Neural progenitor cell (in vitro differentiated cells): Measurements from ENCODE around the gene PCSK2. TPM values are rescaled to one million over a fixed set of nuclear protein-coding genes. Genes with fewer than 3 reads are reported as not detected.

Source experiments
- DNase-seq: peaks from one replicate; pipeline ENCODE4 v3.0.0-alpha.2; 2016; ENCODE audit warnings: low spot score
- H2AFZ ChIP-seq: fragments of 200-600 bp; sonication (generic); replicated peaks from 2 replicates; pipeline ENCODE4 v1.6.1; 2016; ENCODE audit warnings: antibody characterized with exemption
- H3F3A ChIP-seq: fragments of 200-600 bp; sonication (generic); 2 replicates; pipeline ENCODE4 v1.6.1; 2016; ENCODE audit warnings: antibody characterized with exemption, low read depth
- H3K27ac ChIP-seq: fragments of 200-600 bp; sonication (generic); 2 replicates; pipeline ENCODE4 v1.5.1; 2016; ENCODE audit warnings: mild to moderate bottlenecking
- H3K27me3 ChIP-seq: fragments of 200-600 bp; sonication (generic); 2 replicates; pipeline ENCODE4 v1.6.1; 2016; ENCODE audit warnings: mild to moderate bottlenecking, moderate library complexity
- H3K36me3 ChIP-seq: fragments of 200-600 bp; sonication (generic); 2 replicates; pipeline ENCODE4 v1.5.1; 2016
- H3K4me1 ChIP-seq: fragments of 200-600 bp; sonication (generic); 2 replicates; pipeline ENCODE4 v1.6.1; 2016; ENCODE audit warnings: mixed run types
- H3K4me2 ChIP-seq: fragments of 200-600 bp; sonication (generic); 2 replicates; pipeline ENCODE4 v1.6.1; 2016
- H3K4me3 ChIP-seq: fragments of 200-600 bp; sonication (generic); 2 replicates; pipeline ENCODE4 v1.5.1; 2016
- H3K79me2 ChIP-seq: fragments of 200-600 bp; sonication (generic); 2 replicates; pipeline ENCODE4 v1.6.1; 2016; ENCODE audit warnings: low read depth
- H3K9ac ChIP-seq: fragments of 200-600 bp; sonication (generic); 2 replicates; pipeline ENCODE4 v1.6.1; 2016
- H3K9me3 ChIP-seq: fragments of 200-600 bp; sonication (generic); 2 replicates; pipeline ENCODE4 v1.5.1; 2016; ENCODE audit warnings: low read depth
- H4K20me1 ChIP-seq: fragments of 200-600 bp; sonication (generic); 2 replicates; pipeline ENCODE4 v1.6.1; 2016; ENCODE audit warnings: low read depth
- H3K27ac Mint-ChIP-seq: 3 replicates; pipeline ENCODE4 v1.8.0; 2021; ENCODE audit warnings: mixed read lengths
- H3K27me3 Mint-ChIP-seq: 2 replicates; pipeline ENCODE4 v1.8.0; 2022; ENCODE audit warnings: low read depth, mild to moderate bottlenecking, inconsistent platforms, moderate library complexity, mixed read lengths; ENCODE audit not compliant: insufficient read depth
- H3K36me3 Mint-ChIP-seq: 3 replicates; pipeline ENCODE4 v1.8.0; 2021; ENCODE audit warnings: mixed read lengths
- H3K4me1 Mint-ChIP-seq: 3 replicates; pipeline ENCODE4 v1.8.0; 2021; ENCODE audit warnings: mixed read lengths
- H3K4me3 Mint-ChIP-seq: 3 replicates; pipeline ENCODE4 v1.8.0; 2021; ENCODE audit warnings: mild to moderate bottlenecking, moderate library complexity, mixed read lengths
- H3K9me3 Mint-ChIP-seq: 3 replicates; pipeline ENCODE4 v1.8.0; 2020; ENCODE audit warnings: mixed read lengths
- EZH2 ChIP-seq: fragments of 200-600 bp; sonication (generic); IDR thresholded peaks from 2 replicates; pipeline ENCODE4 v1.6.1; 2017; ENCODE audit warnings: antibody characterized with exemption, mild to moderate bottlenecking, moderate library complexity
- EZH2phosphoT487 ChIP-seq: fragments of 200-600 bp; sonication (generic); IDR thresholded peaks from 2 replicates; pipeline ENCODE4 v1.6.1; 2017; ENCODE audit warnings: antibody characterized with exemption
- small RNA-seq: library from RNA; depleted of rRNA; stranded (forward); fragments of <200 nt; gene quantifications from one replicate; pipeline ENCODE3, GENCODE V24; 2015
- total RNA-seq: library from RNA; depleted of rRNA; stranded (reverse); fragments of >200 nt; gene quantifications from 2 replicates; pipeline ENCODE4 v1.2.3, GENCODE V29; 2015; ENCODE audit warnings: low replicate concordance
- TF ChIP-seq, protein P1 (sequence below): fragments of 200-600 bp; sonication (generic); IDR thresholded peaks from 2 replicates; pipeline ENCODE4 v1.5.1; 2017; ENCODE audit warnings: antibody characterized with exemption, mild to moderate bottlenecking

Gene PCSK2
- total RNA-seq, 1 donor from 2014 or later: 0.07 TPM

DNA sequence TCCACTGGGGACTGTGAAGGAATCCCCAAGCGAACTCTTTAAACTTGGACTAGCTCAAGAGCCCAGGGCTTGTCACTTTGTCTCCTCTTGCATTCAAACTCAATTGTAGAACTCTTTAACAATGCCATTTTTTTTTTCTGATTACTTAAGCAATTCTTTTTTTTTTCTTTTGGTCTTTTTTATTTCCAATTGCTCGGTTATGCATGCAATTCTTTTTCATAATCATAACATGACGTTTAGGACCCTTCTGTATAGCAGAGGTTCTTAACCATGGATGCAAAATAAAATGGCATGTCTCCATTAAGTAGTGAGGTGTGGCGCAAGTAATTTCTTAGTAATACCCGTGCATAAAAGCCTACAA, 304.8 kb downstream of the PCSK2 start:
- Histone ChIP-seq H3K9me3 (no peaks in the 10 kb centered on the region), H3F3A (peaks cover 25% of the 10 kb centered on the region), H3K79me2 (no peaks in the 10 kb centered on the region), H4K20me1 (peaks cover 46% of the 10 kb centered on the region), H3K9ac (no peak overlapping the region), H3K27me3 (peaks cover 98% of the 10 kb centered on the region), H2AFZ (no peak overlapping the region), H3K4me2 (peak overlapping the region; percentile 48), H3K4me1 (peaks cover 10% of the 10 kb centered on the region), H3K27ac (no peak overlapping the region), H3K4me3 (peak overlapping the region; percentile 15), H3K36me3 (no peaks in the 10 kb centered on the region)
- H3K4me3 Mint-ChIP-seq: peak overlapping the region; percentile 86
- no peak for TF ChIP-seq EZH2
- TF ChIP-seq, protein P1, sequence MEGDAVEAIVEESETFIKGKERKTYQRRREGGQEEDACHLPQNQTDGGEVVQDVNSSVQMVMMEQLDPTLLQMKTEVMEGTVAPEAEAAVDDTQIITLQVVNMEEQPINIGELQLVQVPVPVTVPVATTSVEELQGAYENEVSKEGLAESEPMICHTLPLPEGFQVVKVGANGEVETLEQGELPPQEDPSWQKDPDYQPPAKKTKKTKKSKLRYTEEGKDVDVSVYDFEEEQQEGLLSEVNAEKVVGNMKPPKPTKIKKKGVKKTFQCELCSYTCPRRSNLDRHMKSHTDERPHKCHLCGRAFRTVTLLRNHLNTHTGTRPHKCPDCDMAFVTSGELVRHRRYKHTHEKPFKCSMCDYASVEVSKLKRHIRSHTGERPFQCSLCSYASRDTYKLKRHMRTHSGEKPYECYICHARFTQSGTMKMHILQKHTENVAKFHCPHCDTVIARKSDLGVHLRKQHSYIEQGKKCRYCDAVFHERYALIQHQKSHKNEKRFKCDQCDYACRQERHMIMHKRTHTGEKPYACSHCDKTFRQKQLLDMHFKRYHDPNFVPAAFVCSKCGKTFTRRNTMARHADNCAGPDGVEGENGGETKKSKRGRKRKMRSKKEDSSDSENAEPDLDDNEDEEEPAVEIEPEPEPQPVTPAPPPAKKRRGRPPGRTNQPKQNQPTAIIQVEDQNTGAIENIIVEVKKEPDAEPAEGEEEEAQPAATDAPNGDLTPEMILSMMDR: no peak
- no peak for TF ChIP-seq EZH2phosphoT487
- no peaks in the 10 kb centered on the region for H3K36me3 Mint-ChIP-seq
- H3K27ac Mint-ChIP-seq: peak overlapping the region; percentile 90
- DNase-seq: no peak
- H3K27me3 Mint-ChIP-seq: peaks cover 54% of the 10 kb centered on the region
- peaks cover 4% of the 10 kb centered on the region for H3K9me3 Mint-ChIP-seq
- peaks cover 18% of the 10 kb centered on the region for H3K4me1 Mint-ChIP-seq

DNA sequence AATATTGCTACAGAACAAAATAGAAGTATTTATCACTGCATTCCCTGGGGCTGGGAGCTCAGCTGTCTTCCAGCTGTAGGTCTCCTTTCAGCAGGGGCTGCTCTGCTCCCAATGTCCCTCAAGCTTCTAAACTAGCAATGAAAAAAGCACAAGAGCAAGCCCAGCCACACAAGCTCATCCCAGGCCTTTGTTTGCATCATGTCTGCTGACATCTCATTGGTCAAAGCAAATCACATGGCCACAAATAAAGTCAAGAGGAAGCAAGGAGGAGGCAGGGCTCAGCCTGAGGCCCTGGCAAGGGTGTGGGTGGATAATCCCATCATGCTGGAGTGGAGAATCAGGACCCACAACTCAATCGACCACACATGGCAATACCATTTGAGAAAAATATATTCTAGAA, 306.6 kb downstream of the PCSK2 start:
- no peak overlapping the region for H3K4me3 Mint-ChIP-seq
- Histone ChIP-seq H3K4me3 (no peak overlapping the region), H4K20me1 (peaks cover 46% of the 10 kb centered on the region), H3K9me3 (no peaks in the 10 kb centered on the region), H2AFZ (no peak overlapping the region), H3K4me2 (no peak overlapping the region), H3K27ac (no peak overlapping the region), H3F3A (peaks cover 25% of the 10 kb centered on the region), H3K9ac (no peak overlapping the region), H3K4me1 (peaks cover 10% of the 10 kb centered on the region), H3K79me2 (no peaks in the 10 kb centered on the region), H3K27me3 (peaks cover 96% of the 10 kb centered on the region), H3K36me3 (no peaks in the 10 kb centered on the region)
- peaks cover 4% of the 10 kb centered on the region for H3K9me3 Mint-ChIP-seq
- H3K27ac Mint-ChIP-seq: no peak overlapping the region
- TF ChIP-seq EZH2: no peak
- TF ChIP-seq, protein P1: no peak
- TF ChIP-seq EZH2phosphoT487: no peak
- peaks cover 52% of the 10 kb centered on the region for H3K27me3 Mint-ChIP-seq
- no peaks in the 10 kb centered on the region for H3K36me3 Mint-ChIP-seq
- DNase-seq: peak; percentile 71
- peaks cover 24% of the 10 kb centered on the region for H3K4me1 Mint-ChIP-seq

DNA sequence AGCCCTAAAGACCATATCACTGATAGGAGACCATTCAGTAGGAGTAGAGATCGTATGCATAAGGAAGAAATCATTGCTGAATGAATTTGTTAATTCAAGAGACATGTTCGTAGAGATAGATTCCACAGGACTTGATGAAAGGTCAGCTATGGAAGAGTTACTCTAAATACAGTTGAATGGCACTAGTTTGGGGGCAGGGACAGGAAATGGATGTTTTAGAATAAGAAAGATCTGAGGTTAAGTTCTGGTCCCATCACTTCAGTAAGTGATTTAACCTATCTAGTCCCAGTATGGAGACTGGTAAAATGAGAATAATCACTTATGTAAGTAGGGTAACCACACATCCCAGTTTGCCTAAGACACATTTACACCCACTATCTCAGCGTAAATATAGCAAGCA, 307.2 kb downstream of the PCSK2 start:
- no peaks in the 10 kb centered on the region for H3K79me2 ChIP-seq
- H3K27ac ChIP-seq: no peak overlapping the region
- H4K20me1 ChIP-seq: peaks cover 42% of the 10 kb centered on the region
- H3K4me3 Mint-ChIP-seq: no peak overlapping the region
- H3K4me3 ChIP-seq: no peak overlapping the region
- no peak overlapping the region for H2AFZ ChIP-seq
- no peak overlapping the region for H3K4me2 ChIP-seq
- H3K27me3 ChIP-seq: peaks cover 95% of the 10 kb centered on the region
- peaks cover 47% of the 10 kb centered on the region for H3K27me3 Mint-ChIP-seq
- no peak overlapping the region for H3K9ac ChIP-seq
- TF ChIP-seq EZH2 (no peak), EZH2phosphoT487 (no peak)
- TF ChIP-seq, protein P1: no peak
- no peak for DNase-seq
- peaks cover 26% of the 10 kb centered on the region for H3K4me1 Mint-ChIP-seq
- H3F3A ChIP-seq: peaks cover 25% of the 10 kb centered on the region
- no peaks in the 10 kb centered on the region for H3K36me3 ChIP-seq
- no peak overlapping the region for H3K27ac Mint-ChIP-seq
- H3K36me3 Mint-ChIP-seq: no peaks in the 10 kb centered on the region
- no peaks in the 10 kb centered on the region for H3K9me3 ChIP-seq
- H3K4me1 ChIP-seq: peaks cover 10% of the 10 kb centered on the region
- peaks cover 4% of the 10 kb centered on the region for H3K9me3 Mint-ChIP-seq

Small RNAs within 50 kb of the gene (small RNA-seq; reads per million reads assigned to genes)
- gene AL359511.1 (not detected), gene RNU1-131P (not detected), gene RNU6-27P (not detected)
